Nephron progenitor cell (in vitro differentiated cells): Measurements from ENCODE around the gene RETN.

Experiments used
- DNase-seq: peaks from one replicate; pipeline ENCODE4 v3.0.0; 2021
- H3K27ac Mint-ChIP-seq: 2 replicates; pipeline ENCODE4 v1.8.0; 2021; ENCODE audit warnings: mild to moderate bottlenecking, moderate library complexity, mixed read lengths
- H3K27me3 Mint-ChIP-seq: 2 replicates; pipeline ENCODE4 v1.8.0; 2021; ENCODE audit warnings: mild to moderate bottlenecking, low read depth, mixed read lengths; ENCODE audit not compliant: poor library complexity
- H3K36me3 Mint-ChIP-seq: 2 replicates; pipeline ENCODE4 v1.8.0; 2021; ENCODE audit warnings: low read depth, mixed read lengths
- H3K4me1 Mint-ChIP-seq: 2 replicates; pipeline ENCODE4 v1.8.0; 2021; ENCODE audit warnings: mixed read lengths
- H3K4me3 Mint-ChIP-seq: 2 replicates; pipeline ENCODE4 v1.8.0; 2021; ENCODE audit warnings: mild to moderate bottlenecking, moderate library complexity, mixed read lengths
- H3K9me3 Mint-ChIP-seq: 2 replicates; pipeline ENCODE4 v1.8.0; 2021; ENCODE audit warnings: mild to moderate bottlenecking, moderate library complexity, mixed read lengths
- TF ChIP-seq, protein P1 (sequence below): fragments of 200-600 bp; sonication (generic); IDR thresholded peaks from 2 replicates; pipeline ENCODE4 v1.5.0; 2021; ENCODE audit warnings: antibody characterized with exemption

Gene RETN

DNA sequence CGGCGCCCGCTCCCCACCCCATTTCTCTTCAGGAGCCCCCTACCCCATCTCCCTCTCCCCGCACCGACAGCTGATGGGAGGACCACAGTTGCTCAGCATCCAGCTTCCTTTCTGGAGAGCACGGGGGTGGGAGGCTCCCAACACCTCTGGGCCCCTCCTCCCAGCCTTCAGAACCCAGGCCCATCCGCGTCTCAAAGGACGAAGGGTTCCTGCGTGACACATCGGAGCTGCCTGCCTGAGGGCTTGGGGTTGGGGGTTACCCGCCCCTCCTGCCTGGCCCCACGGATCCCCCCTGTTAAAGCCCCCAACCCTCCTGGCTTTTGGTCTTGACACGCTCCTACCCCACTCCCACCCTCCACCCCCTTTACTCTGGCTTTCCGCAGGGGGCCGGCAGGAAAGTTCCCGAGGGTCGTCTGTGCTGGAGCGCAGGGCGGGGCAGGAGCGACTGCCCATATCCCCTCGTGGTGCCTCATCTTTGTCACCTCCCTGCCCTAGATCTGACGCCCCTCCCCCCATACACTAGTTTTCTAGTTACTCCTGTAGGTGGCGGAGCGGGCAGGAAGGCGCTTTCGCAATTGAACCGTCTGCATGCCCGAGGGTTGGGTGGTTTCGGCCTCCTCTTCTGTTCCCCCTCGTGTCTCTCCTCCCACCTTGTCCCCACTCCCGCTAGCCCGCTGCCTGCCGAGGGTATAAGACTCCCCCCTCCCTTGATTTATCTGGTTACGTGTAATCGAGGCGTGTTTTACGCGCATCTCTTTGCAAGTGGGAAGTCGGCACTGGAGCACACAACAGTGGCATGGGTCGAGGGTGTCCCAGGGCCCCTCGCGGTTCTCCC is 12.7 kb downstream of the RETN start:
- peaks cover 29% of the 10 kb centered on the region for H3K36me3 Mint-ChIP-seq
- peaks cover 30% of the 10 kb centered on the region for H3K27me3 Mint-ChIP-seq
- TF ChIP-seq, protein P1, sequence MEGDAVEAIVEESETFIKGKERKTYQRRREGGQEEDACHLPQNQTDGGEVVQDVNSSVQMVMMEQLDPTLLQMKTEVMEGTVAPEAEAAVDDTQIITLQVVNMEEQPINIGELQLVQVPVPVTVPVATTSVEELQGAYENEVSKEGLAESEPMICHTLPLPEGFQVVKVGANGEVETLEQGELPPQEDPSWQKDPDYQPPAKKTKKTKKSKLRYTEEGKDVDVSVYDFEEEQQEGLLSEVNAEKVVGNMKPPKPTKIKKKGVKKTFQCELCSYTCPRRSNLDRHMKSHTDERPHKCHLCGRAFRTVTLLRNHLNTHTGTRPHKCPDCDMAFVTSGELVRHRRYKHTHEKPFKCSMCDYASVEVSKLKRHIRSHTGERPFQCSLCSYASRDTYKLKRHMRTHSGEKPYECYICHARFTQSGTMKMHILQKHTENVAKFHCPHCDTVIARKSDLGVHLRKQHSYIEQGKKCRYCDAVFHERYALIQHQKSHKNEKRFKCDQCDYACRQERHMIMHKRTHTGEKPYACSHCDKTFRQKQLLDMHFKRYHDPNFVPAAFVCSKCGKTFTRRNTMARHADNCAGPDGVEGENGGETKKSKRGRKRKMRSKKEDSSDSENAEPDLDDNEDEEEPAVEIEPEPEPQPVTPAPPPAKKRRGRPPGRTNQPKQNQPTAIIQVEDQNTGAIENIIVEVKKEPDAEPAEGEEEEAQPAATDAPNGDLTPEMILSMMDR: peak; percentile 16
- no peak overlapping the region for H3K27ac Mint-ChIP-seq
- peak overlapping the region; percentile 89 for H3K4me3 Mint-ChIP-seq
- peaks cover 41% of the 10 kb centered on the region for H3K4me1 Mint-ChIP-seq
- H3K9me3 Mint-ChIP-seq: no peaks in the 10 kb centered on the region
- DNase-seq: peak; percentile 75

DNA sequence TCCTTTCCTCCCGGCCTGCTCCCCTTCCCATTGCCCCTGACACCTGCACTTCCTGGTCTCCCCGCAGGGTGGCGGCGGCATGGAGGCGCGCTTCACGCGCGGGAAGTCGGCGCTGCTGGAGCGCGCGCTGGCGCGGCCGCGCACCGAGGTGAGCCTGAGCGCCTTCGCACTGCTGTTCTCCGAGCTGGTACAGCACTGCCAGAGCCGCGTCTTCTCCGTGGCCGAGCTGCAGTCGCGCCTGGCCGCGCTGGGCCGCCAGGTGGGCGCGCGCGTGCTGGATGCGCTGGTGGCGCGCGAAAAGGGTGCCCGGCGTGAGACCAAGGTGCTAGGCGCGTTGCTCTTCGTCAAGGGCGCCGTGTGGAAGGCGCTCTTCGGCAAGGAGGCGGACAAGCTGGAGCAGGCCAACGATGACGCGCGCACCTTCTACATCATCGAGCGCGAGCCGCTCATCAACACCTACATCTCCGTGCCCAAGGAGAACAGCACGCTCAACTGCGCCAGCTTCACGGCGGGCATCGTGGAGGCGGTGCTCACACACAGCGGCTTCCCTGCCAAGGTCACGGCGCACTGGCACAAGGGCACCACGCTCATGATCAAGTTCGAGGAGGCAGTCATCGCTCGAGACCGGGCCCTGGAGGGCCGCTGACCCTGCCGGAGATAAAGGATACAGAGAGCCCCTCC is 13.5 kb downstream of the RETN start:
- H3K36me3 Mint-ChIP-seq: peaks cover 29% of the 10 kb centered on the region
- H3K9me3 Mint-ChIP-seq: no peaks in the 10 kb centered on the region
- no peak for DNase-seq
- H3K27me3 Mint-ChIP-seq: peaks cover 23% of the 10 kb centered on the region
- TF ChIP-seq, protein P1: no peak
- H3K4me3 Mint-ChIP-seq: peak overlapping the region; percentile 89
- no peak overlapping the region for H3K27ac Mint-ChIP-seq
- H3K4me1 Mint-ChIP-seq: peaks cover 37% of the 10 kb centered on the region

DNA sequence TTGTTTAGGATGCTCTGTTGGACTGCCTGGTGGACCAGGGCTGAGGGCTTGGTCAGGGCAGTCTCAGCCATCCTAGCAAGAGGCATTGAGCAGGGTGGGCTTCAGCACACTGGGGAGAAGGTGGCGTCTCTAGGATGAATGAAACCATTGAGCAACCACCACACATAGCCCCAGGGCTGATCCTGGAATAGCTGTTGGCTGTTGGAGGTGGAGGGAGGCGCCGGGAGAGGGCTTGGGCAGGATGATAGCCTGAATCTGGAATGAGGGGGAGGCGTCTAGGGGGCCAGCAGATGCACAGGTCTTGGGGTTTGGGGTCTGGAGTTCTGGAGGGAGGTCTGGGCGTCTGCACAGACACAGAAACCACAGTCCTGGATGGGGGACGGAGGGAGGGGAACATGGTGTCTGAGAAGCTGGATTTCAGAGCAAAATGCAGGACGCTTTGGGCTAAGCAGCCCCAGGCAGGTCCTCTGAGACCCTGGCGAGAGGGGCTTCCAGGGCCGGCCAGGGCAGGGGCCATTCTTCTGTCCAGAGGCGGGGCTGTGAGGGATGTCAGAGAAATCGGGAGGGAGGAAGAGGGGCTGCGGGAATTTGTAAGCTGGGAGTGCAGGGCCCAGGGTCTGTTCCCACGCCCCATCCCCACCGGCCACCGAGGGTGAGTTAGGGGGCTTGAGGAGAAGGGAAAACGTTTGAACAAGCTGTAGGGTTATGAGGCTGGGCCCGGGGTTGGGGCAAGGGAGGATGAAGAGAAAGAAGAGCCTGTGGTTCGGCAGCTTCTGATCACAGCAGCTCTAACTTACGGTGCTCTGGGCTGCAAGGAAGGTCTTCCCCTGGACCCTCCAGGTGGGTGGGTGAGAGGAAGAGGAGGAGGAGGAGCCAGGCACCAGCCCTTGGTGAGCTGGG is 16.9 kb downstream of the RETN start:
- Mint-ChIP-seq H3K9me3 (no peaks in the 10 kb centered on the region), H3K27ac (peak overlapping the region; percentile 89), H3K4me3 (no peak overlapping the region), H3K4me1 (peaks cover 15% of the 10 kb centered on the region), H3K27me3 (no peaks in the 10 kb centered on the region), H3K36me3 (peaks cover 29% of the 10 kb centered on the region)
- DNase-seq: no peak
- TF ChIP-seq, protein P1: no peak

DNA sequence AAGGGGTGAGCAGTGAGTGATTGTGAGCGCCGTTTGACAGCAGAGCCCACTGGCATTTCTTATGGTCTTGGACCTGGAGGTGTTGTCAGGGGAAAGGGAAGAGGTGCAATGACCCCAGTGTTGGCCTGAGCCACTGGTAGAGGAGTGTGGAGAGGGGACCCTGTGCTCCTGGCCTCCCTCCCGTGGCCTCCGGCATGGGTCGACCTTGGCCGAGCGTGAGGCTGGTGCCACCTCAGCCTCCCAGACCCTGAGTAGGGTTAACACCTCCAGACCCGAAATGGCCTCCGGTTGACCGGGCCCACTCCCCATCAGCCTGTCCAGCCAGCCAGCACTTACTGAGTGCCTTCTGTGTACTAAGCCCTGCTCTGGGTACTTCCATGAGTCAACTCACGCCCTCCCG is 18.3 kb downstream of the RETN start:
- H3K4me1 Mint-ChIP-seq: peaks cover 10% of the 10 kb centered on the region
- H3K4me3 Mint-ChIP-seq: no peak overlapping the region
- no peaks in the 10 kb centered on the region for H3K9me3 Mint-ChIP-seq
- peaks cover 29% of the 10 kb centered on the region for H3K36me3 Mint-ChIP-seq
- no peak overlapping the region for H3K27ac Mint-ChIP-seq
- H3K27me3 Mint-ChIP-seq: no peaks in the 10 kb centered on the region
- no peak for DNase-seq
- TF ChIP-seq, protein P1: no peak

DNA sequence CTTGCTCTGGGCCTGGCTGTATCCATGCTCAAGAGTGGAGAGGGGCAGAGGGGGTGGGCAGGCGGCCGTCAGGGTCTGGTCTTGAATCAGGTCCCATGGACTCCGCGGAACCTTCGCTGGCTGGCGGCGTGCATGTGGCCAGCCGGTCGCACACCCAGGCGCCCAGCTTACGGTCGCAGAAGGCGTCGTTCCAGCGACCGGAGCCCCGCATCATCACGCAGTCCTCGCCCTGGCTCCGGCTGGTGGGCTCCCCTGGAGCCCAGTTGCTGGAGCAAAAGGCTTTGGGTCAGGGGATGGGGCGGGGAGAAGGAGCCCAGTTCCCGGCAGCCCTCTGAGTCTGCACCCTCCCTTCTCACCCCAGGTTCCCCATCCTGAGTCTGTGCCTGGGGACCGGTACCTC is 20.3 kb downstream of the RETN start:
- H3K27me3 Mint-ChIP-seq: no peaks in the 10 kb centered on the region
- H3K9me3 Mint-ChIP-seq: no peaks in the 10 kb centered on the region
- no peak overlapping the region for H3K4me3 Mint-ChIP-seq
- no peak for DNase-seq
- no peak overlapping the region for H3K27ac Mint-ChIP-seq
- TF ChIP-seq, protein P1: no peak
- peaks cover 10% of the 10 kb centered on the region for H3K4me1 Mint-ChIP-seq
- H3K36me3 Mint-ChIP-seq: peaks cover 12% of the 10 kb centered on the region
